ENCODE measurements around the gene IFNL1.
"Not testable (repeated sequence)": the region's sequence is repeated elsewhere in the genome, so short reads cannot be mapped to it uniquely, and the experiment has no call there.

IFNL1 gene

GRCh38 chr19:39270036-39270871 lies 26.0 kb upstream of the IFNL1 start:
- no peak for DNase-seq

- not testable (repeated sequence) for DNase-seq
These were observed 22.3 kb upstream of the IFNL1 start for GRCh38 chr19:39273859-39274258.

DNA sequence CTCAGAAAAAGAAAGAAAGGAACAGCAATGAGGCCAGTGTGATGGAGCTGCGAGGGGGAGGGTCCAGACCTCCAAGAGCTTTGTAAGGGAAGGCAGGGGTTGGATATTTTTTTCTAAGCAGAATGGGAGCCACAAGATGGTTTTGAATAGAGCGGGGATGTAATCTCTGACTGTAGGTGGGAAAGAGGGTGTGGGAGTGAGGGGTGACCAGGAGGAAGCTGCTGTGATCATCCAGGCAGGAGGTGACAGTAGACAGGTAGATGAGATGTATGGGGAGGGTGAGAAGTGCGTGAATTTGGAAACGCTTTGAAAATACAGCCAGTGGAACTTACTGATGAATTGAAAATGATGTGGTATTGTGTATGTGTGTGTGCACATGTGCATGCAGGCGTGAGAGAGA lies 20.6 kb upstream of the IFNL1 start:
- no peak for DNase-seq

DNA sequence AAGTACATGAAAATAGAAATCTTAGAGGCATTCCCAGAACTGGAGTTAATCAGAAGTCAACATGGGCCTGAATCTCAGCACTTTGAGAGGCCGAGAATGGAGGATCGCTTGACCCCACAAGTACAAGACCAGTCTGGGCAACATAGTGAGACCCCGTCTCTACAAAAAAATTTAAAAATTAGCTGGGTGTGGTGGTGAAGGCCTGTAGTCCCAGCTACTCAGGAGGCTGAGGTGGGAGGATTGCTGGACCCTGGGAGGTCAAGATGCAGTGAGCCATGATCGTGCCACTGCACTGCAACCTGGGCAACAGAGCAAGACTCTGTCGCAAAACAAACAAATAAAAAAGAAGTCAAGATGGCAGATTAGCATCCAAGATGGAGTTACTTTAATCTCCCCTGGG lies 19.5 kb upstream of the IFNL1 start:
- DNase-seq = no peak

DNA sequence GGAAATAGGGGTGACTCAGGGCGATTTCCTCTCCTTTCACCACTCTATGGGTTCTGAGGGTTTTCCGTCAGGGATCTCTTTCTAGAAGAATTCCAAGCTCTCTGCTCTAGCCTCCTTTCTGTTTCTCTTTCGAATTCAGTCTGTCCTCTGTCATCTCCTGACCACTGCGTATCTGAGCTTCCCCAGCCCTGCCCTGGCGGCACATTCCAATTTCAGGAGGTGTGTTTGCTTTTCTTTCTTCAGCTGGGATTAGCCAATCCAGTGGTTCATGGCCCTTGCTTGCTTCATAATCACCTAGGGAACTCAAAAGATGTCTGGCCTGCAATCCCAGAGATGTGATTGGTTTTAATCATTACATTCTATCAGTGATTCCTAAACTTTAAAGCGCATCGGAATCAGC lies 18.6 kb upstream of the IFNL1 start:
- DNase-seq = no peak

GRCh38 chr19:39282021-39282420 lies 14.2 kb upstream of the IFNL1 start:
- DNase-seq = no peak

DNA sequence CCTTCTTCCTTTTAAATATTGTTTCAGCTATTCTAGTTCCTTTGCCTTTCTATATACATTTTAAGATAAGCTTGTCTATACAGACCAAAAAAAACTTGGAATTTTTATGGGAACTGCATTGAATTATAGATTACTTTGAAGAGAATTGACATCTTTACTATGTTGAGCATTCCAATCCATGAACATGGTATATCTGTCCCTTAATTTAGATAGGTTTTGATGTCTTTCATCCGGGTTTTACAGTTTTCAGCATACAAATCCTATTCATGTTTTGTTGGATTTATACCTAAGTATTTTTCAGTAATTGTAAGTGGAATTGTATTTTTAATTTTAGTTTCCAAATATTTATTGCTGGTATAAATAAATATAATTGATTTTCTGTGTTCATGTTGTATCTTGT lies 12.2 kb upstream of the IFNL1 start:
- no peak for DNase-seq

DNA sequence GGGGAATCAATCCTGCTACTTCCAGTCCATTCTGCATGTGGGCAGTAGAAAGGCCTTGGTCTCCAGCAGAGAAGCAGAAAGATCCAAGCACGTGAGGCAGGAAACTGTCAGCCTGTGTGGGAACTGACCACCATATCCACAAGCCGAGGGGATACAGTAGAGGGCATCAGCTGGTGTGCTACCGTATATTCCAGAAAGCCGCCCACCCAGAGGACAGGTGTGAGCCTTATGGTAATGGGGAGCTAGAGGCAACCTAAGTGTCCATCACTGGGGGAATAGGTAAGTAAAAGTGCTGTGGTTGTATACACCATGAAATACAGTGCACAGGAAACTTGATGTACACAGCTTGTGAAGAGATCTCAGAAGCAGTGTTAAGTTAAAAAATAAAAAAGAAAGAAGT lies 2.8 kb upstream of the IFNL1 start:
- DNase-seq = no peak

GRCh38 chr19:39296906-39297305 lies 699 bp downstream of the IFNL1 start:
- DNase-seq = no peak

- DNase-seq = no peak
These were observed 1.9 kb downstream of the IFNL1 start for GRCh38 chr19:39297931-39298634.

DNA sequence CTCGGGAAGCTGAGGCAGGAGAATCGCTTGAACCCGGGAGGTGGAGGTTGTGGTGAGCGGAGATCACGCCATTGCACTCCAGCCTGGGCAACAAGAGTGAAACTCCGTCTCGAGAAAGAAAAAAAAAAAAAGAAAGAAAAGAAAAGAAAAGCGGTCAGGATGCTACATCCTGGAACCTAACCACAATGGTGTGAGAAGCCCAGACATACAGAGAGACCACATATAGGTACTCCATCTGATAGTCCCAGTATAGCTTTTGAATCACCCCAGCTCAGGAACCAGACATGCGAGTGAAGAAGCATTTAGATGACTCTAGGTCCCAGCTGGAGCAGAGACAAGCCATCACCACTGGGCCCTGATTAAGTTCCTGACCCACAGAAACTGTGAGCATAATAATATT lies 3.2 kb downstream of the IFNL1 start:
- DNase-seq = no peak

DNA sequence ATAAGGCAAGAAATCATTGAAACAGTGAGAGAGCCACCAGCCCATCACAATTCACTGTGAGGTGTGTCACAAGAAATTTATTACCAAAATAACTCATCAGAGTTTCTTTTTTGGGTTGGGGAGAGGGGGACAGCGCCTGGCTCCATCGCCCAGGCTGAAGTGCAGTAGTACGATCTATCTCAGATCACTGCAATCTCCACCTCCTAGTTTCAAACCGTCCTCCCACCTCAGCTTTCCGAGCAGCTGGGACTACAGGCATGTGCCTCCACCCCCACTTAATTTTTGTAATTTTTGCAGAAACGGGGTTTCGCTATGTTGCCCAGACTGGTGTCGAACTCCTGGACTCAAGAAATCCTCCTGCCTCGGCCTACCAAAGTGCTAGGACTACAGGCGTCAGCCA lies 3.6 kb downstream of the IFNL1 start:
- no peak for DNase-seq

- no peak for DNase-seq
These were observed 4.8 kb downstream of the IFNL1 start for GRCh38 chr19:39301021-39301420.

- DNase-seq = no peak
These were observed 5.4 kb downstream of the IFNL1 start for GRCh38 chr19:39301562-39301961.

GRCh38 chr19:39303373-39304184 lies 7.4 kb downstream of the IFNL1 start:
- no peak for DNase-seq

GRCh38 chr19:39304185-39304513 lies 7.9 kb downstream of the IFNL1 start:
- DNase-seq = no peak

DNA sequence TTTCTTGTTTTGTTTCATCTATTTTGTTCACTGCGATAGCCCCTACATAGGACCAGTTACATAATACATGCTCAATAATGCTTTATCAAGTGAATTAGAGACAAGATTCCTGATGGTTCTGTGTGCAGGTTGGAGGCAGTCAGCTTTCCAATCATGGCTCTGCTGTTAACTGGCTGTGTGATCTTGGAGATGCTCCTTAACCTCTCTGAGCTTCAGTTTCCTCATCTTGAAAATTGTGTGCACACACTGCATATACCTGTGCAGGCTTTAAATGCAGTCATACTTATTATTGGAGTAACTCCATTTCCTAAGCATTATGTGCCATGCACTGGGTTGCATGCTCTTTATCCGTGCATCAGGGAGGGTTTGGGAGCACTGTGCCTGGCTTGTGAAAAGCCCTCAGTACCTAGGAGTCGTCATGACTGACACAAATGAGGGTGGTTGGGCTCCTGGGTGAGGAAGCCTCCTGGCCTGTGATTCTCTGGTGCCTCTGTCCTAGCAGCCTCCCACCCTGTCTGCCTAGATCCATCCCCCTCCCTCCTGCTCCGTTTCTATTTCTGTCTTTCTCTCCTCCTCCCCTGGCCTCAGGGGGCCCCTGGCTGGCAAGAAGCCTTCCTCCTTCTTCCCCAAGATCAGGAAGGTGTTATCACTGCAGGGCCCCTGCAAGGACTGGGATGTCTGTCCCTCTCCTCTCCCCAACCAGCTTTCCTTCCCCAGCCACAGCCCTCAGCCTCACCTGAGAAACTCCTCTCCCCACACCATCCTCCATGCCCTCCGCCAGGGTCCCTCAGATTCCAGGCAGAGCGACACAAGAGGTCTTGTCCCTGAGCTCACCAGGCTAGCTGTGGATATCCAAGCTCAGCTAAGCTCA lies 8.7 kb downstream of the IFNL1 start:
- DNase-seq = no peak

DNA sequence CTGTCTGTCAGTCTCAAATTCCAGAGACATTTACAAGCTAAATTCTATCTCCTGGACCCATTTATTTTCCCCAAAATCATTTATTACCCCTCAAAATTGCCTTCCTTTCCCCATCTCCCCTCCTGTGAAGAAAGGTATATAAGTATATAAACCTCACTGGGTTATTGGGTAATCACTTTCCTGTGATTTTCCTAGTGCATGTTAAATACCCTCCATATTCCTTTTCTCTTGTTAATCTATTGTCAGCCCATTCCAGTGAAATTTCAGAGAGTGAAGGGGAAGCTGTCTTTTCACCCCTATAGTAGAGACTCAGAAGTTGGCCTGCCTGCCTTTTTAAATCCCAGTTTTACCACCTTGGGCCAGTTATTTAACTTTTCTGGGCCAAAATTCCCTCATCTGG lies 9.9 kb downstream of the IFNL1 start:
- no peak for DNase-seq

- DNase-seq = peak; percentile 53
These were observed 11.0 kb downstream of the IFNL1 start for GRCh38 chr19:39307046-39307821.

DNA sequence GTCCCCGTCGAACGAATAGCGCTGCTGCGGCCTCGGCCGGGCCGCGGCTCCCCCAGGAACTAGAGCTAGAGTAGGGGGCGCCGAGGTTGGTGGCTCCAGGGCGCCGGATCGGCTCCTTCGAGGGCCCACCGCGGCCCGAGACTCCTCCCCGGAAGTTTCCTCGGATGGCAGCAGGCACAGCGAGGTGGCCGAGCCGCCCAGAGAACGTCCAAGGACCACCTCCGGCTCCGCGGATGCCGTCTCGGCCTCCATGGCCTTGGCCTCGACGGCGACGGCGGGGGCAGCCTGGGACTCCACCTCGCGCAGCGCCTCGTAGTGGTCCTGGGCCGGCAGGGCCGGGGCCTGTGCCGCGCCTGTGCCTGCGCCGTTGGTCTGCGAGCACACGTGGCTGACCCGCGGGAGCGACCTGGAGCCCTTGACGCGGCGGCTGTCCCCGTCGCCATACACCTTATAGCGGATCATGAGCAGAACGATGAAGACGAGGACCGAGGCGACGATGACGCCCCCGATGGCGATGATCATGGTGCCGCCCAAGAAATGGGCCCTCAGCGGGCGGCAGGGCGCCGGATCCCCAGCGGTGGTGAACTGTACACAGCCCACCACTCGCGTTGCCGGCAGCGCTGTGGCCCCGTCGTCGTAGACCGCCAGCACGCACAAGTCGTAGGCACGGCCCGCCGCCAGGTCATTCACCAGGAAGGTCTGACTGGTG lies 11.8 kb downstream of the IFNL1 start:
- DNase-seq = peak; percentile 51
